Mesendoderm (in vitro differentiated cells): Measurements from ENCODE around the gene MAPK10.

Experiments
- DNase-seq: peaks from one replicate; pipeline ENCODE4 v3.0.0; 2013
- H2AK5ac ChIP-seq: 2 replicates; pipeline ENCODE4 v1.6.1; 2013; ENCODE audit warnings: low read length, inconsistent platforms
- H2BK120ac ChIP-seq: 2 replicates; pipeline ENCODE4 v1.6.1; 2013; ENCODE audit warnings: low read depth, mild to moderate bottlenecking, low read length, moderate library complexity, mixed read lengths
- H2BK15ac ChIP-seq: replicated peaks from 2 replicates; pipeline ENCODE4 v1.6.1; 2013; ENCODE audit warnings: low read depth, mild to moderate bottlenecking, moderate library complexity
- H2BK5ac ChIP-seq: 2 replicates; pipeline ENCODE4 v1.6.1; 2013; ENCODE audit warnings: low read length, inconsistent platforms
- H3K18ac ChIP-seq: 2 replicates; pipeline ENCODE4 v1.6.1; 2013; ENCODE audit warnings: mild to moderate bottlenecking, low read length, mixed read lengths
- H3K23ac ChIP-seq: one replicate; pipeline ENCODE4 v1.6.1; 2013; ENCODE audit warnings: low read length
- H3K27ac ChIP-seq: 2 replicates; pipeline ENCODE4 v1.5.1; 2013; ENCODE audit warnings: low read depth, mild to moderate bottlenecking, inconsistent platforms, low read length, moderate library complexity
- H3K27me3 ChIP-seq: 2 replicates; pipeline ENCODE4 v1.6.1; 2013; ENCODE audit warnings: low read length, control low read depth, mild to moderate bottlenecking, inconsistent platforms; ENCODE audit not compliant: insufficient read depth, poor library complexity
- H3K36me3 ChIP-seq: 2 replicates; pipeline ENCODE4 v1.6.1; 2013; ENCODE audit warnings: low read length, inconsistent platforms; ENCODE audit not compliant: control insufficient read depth, insufficient read depth
- H3K4ac ChIP-seq: one replicate; pipeline ENCODE4 v1.6.1; 2013; ENCODE audit warnings: low read depth, mild to moderate bottlenecking, low read length, moderate library complexity
- H3K4me1 ChIP-seq: 2 replicates; pipeline ENCODE4 v1.6.1; 2013; ENCODE audit warnings: low read depth, low read length, inconsistent platforms; ENCODE audit not compliant: control insufficient read depth
- H3K4me2 ChIP-seq: 2 replicates; pipeline ENCODE4 v1.6.1; 2013; ENCODE audit warnings: low read length
- H3K4me3 ChIP-seq: 2 replicates; pipeline ENCODE4 v1.5.1; 2013; ENCODE audit warnings: mild to moderate bottlenecking, low read length
- H3K56ac ChIP-seq: one replicate; pipeline ENCODE4 v1.6.1; 2013; ENCODE audit warnings: low read length
- H3K79me1 ChIP-seq: 2 replicates; pipeline ENCODE4 v1.6.1; 2013; ENCODE audit warnings: low read length, inconsistent platforms
- H3K79me2 ChIP-seq: 2 replicates; pipeline ENCODE4 v1.6.1; 2013; ENCODE audit warnings: mild to moderate bottlenecking, low read length; ENCODE audit not compliant: control insufficient read depth, insufficient read depth
- H3K9ac ChIP-seq: 2 replicates; pipeline ENCODE4 v1.6.1; 2013; ENCODE audit warnings: low read length, inconsistent platforms
- H4K5ac ChIP-seq: one replicate; pipeline ENCODE4 v1.6.1; 2013; ENCODE audit warnings: low read length
- H4K8ac ChIP-seq: one replicate; pipeline ENCODE4 v1.6.1; 2013; ENCODE audit warnings: low read depth, mild to moderate bottlenecking, control low read depth, low read length, moderate library complexity
- WGBS: extraction: QIAGEN DNeasy Blood & Tissue Kit; methylation state at CpG from one replicate; pipeline ENCODE4 v1.1.7; 2013; ENCODE audit warnings: low lambda C conversion rate, missing lambda C conversion rate; ENCODE audit not compliant: insufficient coverage; ENCODE audit errors: extremely low coverage; 5-methylcytosine and 5-hydroxymethylcytosine counted together

Gene MAPK10

DNA sequence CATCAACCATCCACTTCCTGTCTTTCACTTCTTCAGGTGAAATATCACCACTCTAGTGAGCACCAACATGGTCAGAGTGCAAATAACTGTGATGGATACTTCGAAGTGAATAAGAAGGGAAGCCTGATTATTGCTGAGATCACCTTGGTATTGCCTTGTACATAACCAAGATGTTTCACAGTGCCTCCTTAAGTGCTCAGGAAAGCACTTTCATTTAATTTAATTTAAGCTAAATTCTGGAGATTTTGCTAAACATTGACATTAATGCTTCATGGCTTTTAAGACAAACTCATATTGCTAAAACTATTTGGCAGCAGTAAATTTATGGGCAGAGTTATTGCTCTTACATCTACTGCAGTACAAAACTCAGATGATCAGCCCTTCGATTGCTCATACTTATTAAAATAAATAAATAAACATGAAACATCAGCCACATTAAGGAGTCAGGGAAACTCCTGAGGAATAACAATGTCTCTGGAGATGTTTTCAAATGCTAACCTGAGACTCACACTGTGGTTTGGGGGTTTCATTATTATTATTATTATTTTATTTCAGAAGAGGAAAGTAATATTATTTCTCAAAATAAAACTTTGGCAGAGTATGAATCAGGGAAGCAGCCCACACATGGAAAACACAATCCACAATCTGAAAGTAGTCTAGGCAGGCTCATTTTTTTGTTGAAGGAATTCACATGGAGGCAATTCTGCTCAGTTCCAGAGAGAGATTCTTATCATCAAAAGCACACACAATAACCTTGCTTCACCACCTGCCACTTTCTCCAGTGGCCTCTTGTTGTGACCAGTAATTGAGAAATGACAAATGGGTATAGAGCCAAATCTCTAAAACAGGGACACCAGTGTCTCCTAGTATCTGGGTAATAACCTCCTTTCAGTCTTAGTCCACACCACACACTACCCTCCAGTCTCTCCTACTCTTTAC lies 344.2 kb downstream of the MAPK10 start:
- Histone ChIP-seq H3K36me3 (no peaks in the 10 kb centered on the region), H3K79me2 (no peaks in the 10 kb centered on the region), H3K4me3 (no peak overlapping the region), H2AK5ac (no peak overlapping the region), H3K79me1 (no peaks in the 10 kb centered on the region), H2BK5ac (no peak overlapping the region), H3K4ac (no peak overlapping the region), H3K27me3 (no peaks in the 10 kb centered on the region), H3K4me2 (no peak overlapping the region), H3K9ac (no peak overlapping the region), H4K8ac (no peak overlapping the region), H2BK15ac (no peak overlapping the region), H2BK120ac (no peak overlapping the region), H3K23ac (no peak overlapping the region), H3K27ac (no peak overlapping the region), H3K4me1 (no peaks in the 10 kb centered on the region), H3K18ac (no peak overlapping the region), H4K5ac (no peak overlapping the region), H3K56ac (no peak overlapping the region)
- no CpG with 5 or more reads among the region's 2 CpGs for WGBS
- DNase-seq = no peak

DNA sequence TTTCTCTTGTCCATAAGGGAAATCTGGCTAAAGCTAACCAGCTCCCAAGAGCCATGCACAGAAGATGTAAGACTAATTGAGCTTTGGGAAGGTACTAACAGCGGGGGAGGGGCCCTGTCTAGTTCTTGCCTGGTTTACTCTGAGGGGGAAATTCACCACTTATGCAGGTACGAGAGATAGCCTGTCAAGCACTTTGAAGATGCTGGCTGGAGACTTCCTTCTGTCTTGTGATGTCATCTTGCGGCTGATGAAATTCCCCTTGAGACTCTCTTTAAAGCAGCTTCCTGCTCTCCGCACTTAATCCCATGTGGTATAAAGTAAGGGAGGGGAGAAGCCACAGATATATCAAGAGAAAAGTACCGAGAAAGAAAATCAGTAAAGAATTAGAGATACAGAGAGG lies 345.3 kb downstream of the MAPK10 start:
- H3K36me3 ChIP-seq = no peaks in the 10 kb centered on the region
- no peak overlapping the region for H3K4me3 ChIP-seq
- H2BK120ac ChIP-seq = no peak overlapping the region
- H4K8ac ChIP-seq = no peak overlapping the region
- H3K27me3 ChIP-seq = no peaks in the 10 kb centered on the region
- H2BK15ac ChIP-seq = no peak overlapping the region
- no peak overlapping the region for H3K23ac ChIP-seq
- no peak overlapping the region for H3K4me2 ChIP-seq
- H3K27ac ChIP-seq = no peak overlapping the region
- no peaks in the 10 kb centered on the region for H3K79me1 ChIP-seq
- no peak overlapping the region for H3K4ac ChIP-seq
- no peak overlapping the region for H3K18ac ChIP-seq
- no peak overlapping the region for H4K5ac ChIP-seq
- DNase-seq = peak; percentile 91
- no peak overlapping the region for H3K9ac ChIP-seq
- no peaks in the 10 kb centered on the region for H3K4me1 ChIP-seq
- no CpG with 5 or more reads among the region's 5 CpGs for WGBS
- no peak overlapping the region for H2BK5ac ChIP-seq
- H3K56ac ChIP-seq = no peak overlapping the region
- no peak overlapping the region for H2AK5ac ChIP-seq
- H3K79me2 ChIP-seq = no peaks in the 10 kb centered on the region

DNA sequence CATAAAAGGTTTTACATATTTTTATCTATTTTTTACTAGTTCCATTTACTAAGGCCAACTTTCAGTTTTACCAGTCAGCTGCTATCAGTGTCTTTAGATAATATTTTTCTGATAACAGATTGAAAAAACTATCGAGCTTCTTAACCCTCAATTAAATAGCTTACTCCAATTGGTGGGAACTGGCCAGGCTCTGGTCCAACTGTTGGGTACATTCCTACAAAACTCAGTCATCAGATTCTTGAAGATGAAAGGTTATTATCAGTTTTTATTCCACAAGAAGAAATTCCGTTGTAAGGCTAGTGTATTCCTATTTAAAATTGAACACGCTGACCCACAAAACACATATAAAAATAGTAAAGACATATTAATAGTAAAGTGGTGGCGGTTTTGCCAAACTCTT lies 346.2 kb downstream of the MAPK10 start:
- H3K27me3 ChIP-seq = no peaks in the 10 kb centered on the region
- no peaks in the 10 kb centered on the region for H3K79me2 ChIP-seq
- H3K36me3 ChIP-seq = no peaks in the 10 kb centered on the region
- no peak overlapping the region for H3K4ac ChIP-seq
- H4K5ac ChIP-seq = no peak overlapping the region
- H3K4me1 ChIP-seq = no peaks in the 10 kb centered on the region
- WGBS = no CpG with 5 or more reads among the region's 4 CpGs
- no peak overlapping the region for H2BK15ac ChIP-seq
- H2BK5ac ChIP-seq = no peak overlapping the region
- H3K18ac ChIP-seq = no peak overlapping the region
- H3K9ac ChIP-seq = no peak overlapping the region
- no peaks in the 10 kb centered on the region for H3K79me1 ChIP-seq
- no peak overlapping the region for H3K56ac ChIP-seq
- H4K8ac ChIP-seq = no peak overlapping the region
- no peak overlapping the region for H2BK120ac ChIP-seq
- DNase-seq = peak; percentile 18
- H3K23ac ChIP-seq = no peak overlapping the region
- H3K27ac ChIP-seq = no peak overlapping the region
- no peak overlapping the region for H3K4me2 ChIP-seq
- H2AK5ac ChIP-seq = no peak overlapping the region
- H3K4me3 ChIP-seq = no peak overlapping the region

DNA sequence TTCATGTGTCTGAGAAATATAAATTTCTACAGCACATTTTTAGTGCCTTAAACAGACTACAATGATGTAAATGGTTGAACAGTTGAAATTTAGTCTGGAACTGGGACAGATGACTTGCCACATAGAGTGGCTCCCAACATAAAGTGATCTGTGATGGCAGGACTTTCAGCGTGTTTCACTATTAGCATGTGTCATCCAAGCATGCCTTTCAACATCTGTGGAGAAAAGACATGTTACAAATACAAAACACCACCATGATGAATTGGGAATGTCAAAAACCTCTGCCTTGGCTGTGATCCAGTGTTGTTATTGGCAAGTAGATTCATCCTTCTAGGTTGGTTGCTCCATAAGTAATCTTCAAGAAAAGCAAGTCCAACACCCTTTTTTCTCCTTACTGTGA lies 348.7 kb downstream of the MAPK10 start:
- Histone ChIP-seq H3K4me3 (no peak overlapping the region), H4K5ac (no peak overlapping the region), H3K4me1 (no peaks in the 10 kb centered on the region), H3K79me1 (no peaks in the 10 kb centered on the region), H3K36me3 (no peaks in the 10 kb centered on the region), H3K18ac (no peak overlapping the region), H3K4me2 (no peak overlapping the region), H2BK5ac (no peak overlapping the region), H2BK15ac (no peak overlapping the region), H3K4ac (no peak overlapping the region), H3K79me2 (no peaks in the 10 kb centered on the region), H3K56ac (no peak overlapping the region), H4K8ac (no peak overlapping the region), H2BK120ac (no peak overlapping the region), H2AK5ac (no peak overlapping the region), H3K27ac (no peak overlapping the region), H3K9ac (no peak overlapping the region), H3K23ac (no peak overlapping the region), H3K27me3 (no peaks in the 10 kb centered on the region)
- whole genome bisulfite sequencing = no CpG with 5 or more reads among the region's 1 CpG
- no peak for DNase-seq

DNA sequence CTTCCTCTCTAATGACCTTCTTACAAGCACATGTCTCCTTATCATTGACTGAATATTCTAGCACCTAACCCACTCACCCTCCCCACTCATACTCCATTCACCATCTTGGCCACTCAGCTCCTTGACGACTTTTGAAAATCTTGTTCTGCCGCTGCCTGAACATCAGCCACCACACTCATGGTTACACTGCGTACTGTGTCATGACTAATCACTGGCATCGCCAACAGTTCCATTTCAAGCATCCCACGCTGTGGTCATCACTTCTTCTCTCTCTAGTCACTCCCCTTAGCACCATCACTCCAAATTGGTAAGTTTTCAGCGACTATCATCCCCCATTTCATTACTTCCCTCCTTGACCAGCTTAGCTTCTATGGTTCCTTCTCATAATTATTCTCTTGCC lies 352.8 kb downstream of the MAPK10 start:
- Histone ChIP-seq H4K5ac (no peak overlapping the region), H3K27me3 (no peaks in the 10 kb centered on the region), H2BK15ac (no peak overlapping the region), H3K4me3 (no peak overlapping the region), H3K56ac (no peak overlapping the region), H3K36me3 (no peaks in the 10 kb centered on the region), H3K4ac (no peak overlapping the region), H3K4me2 (no peak overlapping the region), H3K18ac (no peak overlapping the region), H3K79me1 (no peaks in the 10 kb centered on the region), H3K23ac (no peak overlapping the region), H3K4me1 (no peaks in the 10 kb centered on the region), H2AK5ac (no peak overlapping the region), H3K27ac (peak overlapping the region; percentile 11), H3K9ac (no peak overlapping the region), H4K8ac (no peak overlapping the region), H2BK5ac (no peak overlapping the region), H3K79me2 (no peaks in the 10 kb centered on the region), H2BK120ac (no peak overlapping the region)
- DNase-seq = no peak
- no CpG with 5 or more reads among the region's 6 CpGs for WGBS

DNA sequence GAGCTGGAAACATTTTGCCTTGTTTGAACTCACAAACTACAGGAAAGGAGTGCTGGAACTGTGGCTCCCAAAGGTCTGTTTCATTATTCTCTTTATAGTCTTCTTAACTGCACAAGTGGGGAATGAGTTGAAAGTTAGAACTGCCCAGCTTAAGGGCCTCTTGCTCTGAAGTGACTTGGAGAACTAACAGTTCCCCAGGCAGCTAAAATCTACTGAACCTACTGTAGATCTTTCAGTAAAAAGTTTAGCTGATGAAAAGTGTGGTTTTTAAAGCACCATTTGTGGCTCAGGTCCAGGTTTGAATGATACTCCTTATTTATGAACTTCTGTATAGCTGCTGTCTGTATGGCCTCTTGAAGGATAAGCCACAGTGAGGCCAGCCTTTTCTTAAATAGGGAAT lies 353.8 kb downstream of the MAPK10 start:
- H3K4me2 ChIP-seq = no peak overlapping the region
- no peak overlapping the region for H2BK5ac ChIP-seq
- no peaks in the 10 kb centered on the region for H3K36me3 ChIP-seq
- H3K79me2 ChIP-seq = no peaks in the 10 kb centered on the region
- H3K18ac ChIP-seq = no peak overlapping the region
- no peak overlapping the region for H2BK120ac ChIP-seq
- H3K4ac ChIP-seq = no peak overlapping the region
- no peak overlapping the region for H3K9ac ChIP-seq
- no peak overlapping the region for H2BK15ac ChIP-seq
- no peaks in the 10 kb centered on the region for H3K79me1 ChIP-seq
- no peaks in the 10 kb centered on the region for H3K27me3 ChIP-seq
- H3K23ac ChIP-seq = no peak overlapping the region
- no peak overlapping the region for H4K8ac ChIP-seq
- no peak overlapping the region for H3K56ac ChIP-seq
- H3K27ac ChIP-seq = no peak overlapping the region
- no peak overlapping the region for H2AK5ac ChIP-seq
- DNase-seq = no peak
- H3K4me3 ChIP-seq = no peak overlapping the region
- H4K5ac ChIP-seq = no peak overlapping the region
- no peaks in the 10 kb centered on the region for H3K4me1 ChIP-seq
